Panc1 (cell line): ENCODE measurements around the gene EFNA1.

Source experiments
- POLR2AphosphoS5 ChIP-seq: IDR thresholded peaks from 2 replicates; pipeline ENCODE4 v1.6.1; 2012; ENCODE audit warnings: mild to moderate bottlenecking, low read depth, low read length, moderate library complexity
- TCF7L2 ChIP-seq: IDR thresholded peaks from 2 replicates; pipeline ENCODE4 v1.6.1; 2011; ENCODE audit warnings: mild to moderate bottlenecking, low read depth, low read length, inconsistent platforms
- TF ChIP-seq, protein P1 (sequence below): fragments of 450-650 bp; IDR thresholded peaks from 2 replicates; pipeline ENCODE4 v1.5.1; 2017; ENCODE audit warnings: mild to moderate bottlenecking

DNA sequence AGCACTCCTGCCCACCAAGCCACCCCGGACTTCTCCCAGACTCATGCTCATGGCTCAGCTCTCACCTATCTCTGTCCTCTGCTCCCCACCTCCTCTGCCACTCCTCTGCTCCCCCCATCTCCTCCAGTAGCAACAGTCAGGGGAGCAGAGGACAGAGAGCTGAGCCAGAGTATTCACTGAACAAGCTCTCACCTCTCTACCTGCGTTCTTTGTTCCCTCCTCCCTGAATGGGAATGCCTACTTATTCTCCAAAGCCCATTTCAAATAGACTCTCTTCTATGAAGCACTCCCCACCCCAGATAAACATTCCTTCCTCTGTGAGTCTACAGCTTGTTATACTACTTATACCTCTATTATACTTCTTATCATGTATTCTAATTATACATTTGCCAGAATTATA is 6.4 kb upstream of the EFNA1 start:
- TF ChIP-seq, protein P1, sequence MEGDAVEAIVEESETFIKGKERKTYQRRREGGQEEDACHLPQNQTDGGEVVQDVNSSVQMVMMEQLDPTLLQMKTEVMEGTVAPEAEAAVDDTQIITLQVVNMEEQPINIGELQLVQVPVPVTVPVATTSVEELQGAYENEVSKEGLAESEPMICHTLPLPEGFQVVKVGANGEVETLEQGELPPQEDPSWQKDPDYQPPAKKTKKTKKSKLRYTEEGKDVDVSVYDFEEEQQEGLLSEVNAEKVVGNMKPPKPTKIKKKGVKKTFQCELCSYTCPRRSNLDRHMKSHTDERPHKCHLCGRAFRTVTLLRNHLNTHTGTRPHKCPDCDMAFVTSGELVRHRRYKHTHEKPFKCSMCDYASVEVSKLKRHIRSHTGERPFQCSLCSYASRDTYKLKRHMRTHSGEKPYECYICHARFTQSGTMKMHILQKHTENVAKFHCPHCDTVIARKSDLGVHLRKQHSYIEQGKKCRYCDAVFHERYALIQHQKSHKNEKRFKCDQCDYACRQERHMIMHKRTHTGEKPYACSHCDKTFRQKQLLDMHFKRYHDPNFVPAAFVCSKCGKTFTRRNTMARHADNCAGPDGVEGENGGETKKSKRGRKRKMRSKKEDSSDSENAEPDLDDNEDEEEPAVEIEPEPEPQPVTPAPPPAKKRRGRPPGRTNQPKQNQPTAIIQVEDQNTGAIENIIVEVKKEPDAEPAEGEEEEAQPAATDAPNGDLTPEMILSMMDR: no peak
- TF ChIP-seq TCF7L2: no peak
- no peak for TF ChIP-seq POLR2AphosphoS5
